ENCODE measurements around the gene RIMS1.
A peak's percentile ranks its signal among the peaks of the same experiment; 100 is the strongest.

Gene RIMS1

GRCh38 chr6:72348926-72349325 lies 462.6 kb downstream of the RIMS1 start:
- no peak for DNase-seq (ENCODE audit: low spot score)

- DNase-seq (ENCODE audit: low spot score), result no peak
Measured at GRCh38 chr6:72350296-72350881, 464.0 kb downstream of the RIMS1 start.

GRCh38 chr6:72363844-72364740 lies 477.7 kb downstream of the RIMS1 start:
- DNase-seq (ENCODE audit: low spot score), result no peak

GRCh38 chr6:72365773-72366172 lies 479.4 kb downstream of the RIMS1 start:
- DNase-seq (ENCODE audit: low spot score), result no peak

GRCh38 chr6:72367439-72367838 lies 481.1 kb downstream of the RIMS1 start:
- no peak for DNase-seq (ENCODE audit: low spot score)

GRCh38 chr6:72371473-72371872 lies 485.1 kb downstream of the RIMS1 start:
- DNase-seq (ENCODE audit: low spot score), result no peak

- no peak for DNase-seq (ENCODE audit: low spot score)
Measured at GRCh38 chr6:72374172-72374571, 487.8 kb downstream of the RIMS1 start.

GRCh38 chr6:72374857-72375256 lies 488.5 kb downstream of the RIMS1 start:
- DNase-seq (ENCODE audit: low spot score), result no peak

GRCh38 chr6:72376736-72377135 lies 490.4 kb downstream of the RIMS1 start:
- peak; percentile 3 for DNase-seq (ENCODE audit: low spot score)

GRCh38 chr6:72381076-72381475 lies 494.7 kb downstream of the RIMS1 start:
- no peak for DNase-seq (ENCODE audit: low spot score)

- no peak for DNase-seq (ENCODE audit: low spot score)
Measured at GRCh38 chr6:72382602-72383529, 496.5 kb downstream of the RIMS1 start.

GRCh38 chr6:72386324-72386723 lies 500.0 kb downstream of the RIMS1 start:
- DNase-seq (ENCODE audit: low spot score), result no peak

GRCh38 chr6:72389698-72390097 lies 503.3 kb downstream of the RIMS1 start:
- DNase-seq (ENCODE audit: low spot score), result no peak

GRCh38 chr6:72390548-72390947 lies 504.2 kb downstream of the RIMS1 start:
- DNase-seq (ENCODE audit: low spot score), result no peak

GRCh38 chr6:72401865-72402264 lies 515.5 kb downstream of the RIMS1 start:
- no peak for DNase-seq (ENCODE audit: low spot score)

GRCh38 chr6:72403413-72403812 lies 517.1 kb downstream of the RIMS1 start:
- no peak for DNase-seq (ENCODE audit: low spot score)

- no peak for DNase-seq (ENCODE audit: low spot score)
Measured at GRCh38 chr6:72406517-72406916, 520.2 kb downstream of the RIMS1 start.

- DNase-seq (ENCODE audit: low spot score), result no peak
Measured at GRCh38 chr6:72410769-72411168, 524.4 kb downstream of the RIMS1 start.

- DNase-seq (ENCODE audit: low spot score), result peak; percentile 84
Measured at GRCh38 chr6:72411872-72412708, 525.7 kb downstream of the RIMS1 start.

GRCh38 chr6:72412709-72413044 lies 526.3 kb downstream of the RIMS1 start:
- DNase-seq (ENCODE audit: low spot score), result no peak

GRCh38 chr6:72413884-72414283 lies 527.5 kb downstream of the RIMS1 start:
- no peak for DNase-seq (ENCODE audit: low spot score)

- no peak for DNase-seq (ENCODE audit: low spot score)
Measured at GRCh38 chr6:72414657-72415056, 528.3 kb downstream of the RIMS1 start.
